ENCODE data around the gene VSTM2B.
"Not testable (repeated sequence)": the region's sequence is repeated elsewhere in the genome, so short reads cannot be mapped to it uniquely, and the experiment has no call there.

The VSTM2B gene

GRCh38 chr19:29542776-29543175 is 17.0 kb downstream of the VSTM2B start:
- no peaks in the 10 kb centered on the region for H3K27me3 ChIP-seq (ENCODE audit: insufficient read depth, poor library complexity, severe bottlenecking)
- H3K4me3 ChIP-seq (ENCODE audit: severe bottlenecking), result no peak overlapping the region
- H3K4me1 ChIP-seq (ENCODE audit: insufficient read depth, poor library complexity, severe bottlenecking), result no peaks in the 10 kb centered on the region
- H3K9me3 ChIP-seq (ENCODE audit: severe bottlenecking), result no peaks in the 10 kb centered on the region
- ATAC-seq (ENCODE audit: low read depth), result no peak
- no peak for DNase-seq (ENCODE audit: low spot score)
- no peaks in the 10 kb centered on the region for H3K36me3 ChIP-seq (ENCODE audit: low read depth)
- TF ChIP-seq, protein P1, sequence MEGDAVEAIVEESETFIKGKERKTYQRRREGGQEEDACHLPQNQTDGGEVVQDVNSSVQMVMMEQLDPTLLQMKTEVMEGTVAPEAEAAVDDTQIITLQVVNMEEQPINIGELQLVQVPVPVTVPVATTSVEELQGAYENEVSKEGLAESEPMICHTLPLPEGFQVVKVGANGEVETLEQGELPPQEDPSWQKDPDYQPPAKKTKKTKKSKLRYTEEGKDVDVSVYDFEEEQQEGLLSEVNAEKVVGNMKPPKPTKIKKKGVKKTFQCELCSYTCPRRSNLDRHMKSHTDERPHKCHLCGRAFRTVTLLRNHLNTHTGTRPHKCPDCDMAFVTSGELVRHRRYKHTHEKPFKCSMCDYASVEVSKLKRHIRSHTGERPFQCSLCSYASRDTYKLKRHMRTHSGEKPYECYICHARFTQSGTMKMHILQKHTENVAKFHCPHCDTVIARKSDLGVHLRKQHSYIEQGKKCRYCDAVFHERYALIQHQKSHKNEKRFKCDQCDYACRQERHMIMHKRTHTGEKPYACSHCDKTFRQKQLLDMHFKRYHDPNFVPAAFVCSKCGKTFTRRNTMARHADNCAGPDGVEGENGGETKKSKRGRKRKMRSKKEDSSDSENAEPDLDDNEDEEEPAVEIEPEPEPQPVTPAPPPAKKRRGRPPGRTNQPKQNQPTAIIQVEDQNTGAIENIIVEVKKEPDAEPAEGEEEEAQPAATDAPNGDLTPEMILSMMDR (IDR thresholded peaks at IDR 0.05; ENCODE audit: poor library complexity, severe bottlenecking), result no peak
- H3K27ac ChIP-seq (ENCODE audit: poor library complexity, severe bottlenecking), result no peak overlapping the region

GRCh38 chr19:29543381-29543780 is 17.6 kb downstream of the VSTM2B start:
- TF ChIP-seq, protein P1 (IDR thresholded peaks at IDR 0.05; ENCODE audit: poor library complexity, severe bottlenecking), result no peak
- Histone ChIP-seq H3K27ac (ENCODE audit: poor library complexity, severe bottlenecking) (no peak overlapping the region), H3K9me3 (ENCODE audit: severe bottlenecking) (no peaks in the 10 kb centered on the region), H3K4me1 (ENCODE audit: insufficient read depth, poor library complexity, severe bottlenecking) (no peaks in the 10 kb centered on the region), H3K4me3 (ENCODE audit: severe bottlenecking) (no peak overlapping the region), H3K27me3 (ENCODE audit: insufficient read depth, poor library complexity, severe bottlenecking) (no peaks in the 10 kb centered on the region), H3K36me3 (ENCODE audit: low read depth) (no peaks in the 10 kb centered on the region)
- ATAC-seq (ENCODE audit: low read depth), result no peak
- DNase-seq (ENCODE audit: low spot score), result no peak

DNA sequence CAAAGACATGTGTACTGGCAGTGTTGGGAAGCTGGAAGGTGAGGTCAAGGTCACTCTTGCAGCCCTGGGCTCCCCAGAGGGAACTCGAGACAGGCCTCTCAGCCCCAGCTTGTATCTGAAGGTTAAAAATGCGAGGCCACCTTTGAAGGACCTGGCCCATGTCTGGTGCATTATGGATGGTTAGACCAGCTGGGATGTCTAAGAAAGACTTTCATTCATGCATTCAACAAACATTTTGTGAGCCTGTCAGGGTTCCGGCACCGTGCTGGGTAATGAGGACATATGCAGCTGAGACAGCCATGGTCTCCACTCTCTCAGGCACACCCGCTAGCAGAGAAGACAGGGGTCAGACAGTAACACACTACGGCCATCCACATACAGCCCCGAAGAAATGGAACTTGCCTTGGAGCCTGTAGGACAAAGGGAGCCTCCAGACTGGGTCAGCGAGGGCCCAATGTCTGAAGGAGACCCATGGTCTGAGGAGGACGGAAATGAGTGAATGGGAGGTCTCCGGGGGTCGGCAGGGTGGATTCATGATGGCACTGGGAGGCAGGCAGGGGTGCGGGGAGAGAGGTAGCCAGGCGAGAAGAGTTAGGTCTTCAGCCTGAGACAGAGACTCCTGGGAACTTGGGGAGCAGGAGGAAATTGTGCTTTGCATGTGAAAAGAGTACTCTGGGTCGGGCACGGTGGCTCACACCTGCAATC is 19.0 kb downstream of the VSTM2B start:
- no peaks in the 10 kb centered on the region for H3K36me3 ChIP-seq (ENCODE audit: low read depth)
- TF ChIP-seq, protein P1 (IDR thresholded peaks at IDR 0.05; ENCODE audit: poor library complexity, severe bottlenecking), result no peak

DNA sequence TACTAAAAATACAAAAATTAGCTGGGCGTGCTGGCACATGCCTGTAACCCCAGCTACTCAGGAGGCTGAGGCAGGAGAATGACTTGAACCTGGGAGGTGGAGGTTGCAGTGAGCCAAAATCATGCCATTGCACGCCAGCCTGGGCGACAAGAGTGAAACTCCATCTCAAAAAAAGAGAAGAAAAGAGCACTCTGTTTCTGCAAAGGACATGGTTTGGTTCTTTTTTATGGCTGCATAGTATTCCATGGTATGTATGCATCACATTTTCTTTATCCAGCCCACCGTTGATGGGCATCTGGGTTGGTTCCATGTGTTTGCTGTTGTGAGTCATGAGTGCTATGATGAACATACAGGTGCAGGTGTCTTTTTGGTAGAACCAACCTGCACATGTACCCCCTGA is 19.7 kb downstream of the VSTM2B start:
- not testable (repeated sequence) for H3K36me3 ChIP-seq (ENCODE audit: low read depth); DNase-seq (ENCODE audit: low spot score); H3K27ac ChIP-seq (ENCODE audit: poor library complexity, severe bottlenecking); H3K4me1 ChIP-seq (ENCODE audit: insufficient read depth, poor library complexity, severe bottlenecking); H3K4me3 ChIP-seq (ENCODE audit: severe bottlenecking); H3K27me3 ChIP-seq (ENCODE audit: insufficient read depth, poor library complexity, severe bottlenecking); ATAC-seq (ENCODE audit: low read depth); H3K9me3 ChIP-seq (ENCODE audit: severe bottlenecking)

More for the DNA sequence above, 19.0 kb downstream of the VSTM2B start:
- no peak overlapping the region for H3K4me3 ChIP-seq (ENCODE audit: severe bottlenecking)
- ATAC-seq (ENCODE audit: low read depth) (no peak), DNase-seq (ENCODE audit: low spot score) (no peak)
- no peaks in the 10 kb centered on the region for H3K27me3 ChIP-seq (ENCODE audit: insufficient read depth, poor library complexity, severe bottlenecking)
- H3K9me3 ChIP-seq (ENCODE audit: severe bottlenecking), result no peaks in the 10 kb centered on the region
- no peaks in the 10 kb centered on the region for H3K4me1 ChIP-seq (ENCODE audit: insufficient read depth, poor library complexity, severe bottlenecking)
- H3K27ac ChIP-seq (ENCODE audit: poor library complexity, severe bottlenecking), result no peak overlapping the region

DNA sequence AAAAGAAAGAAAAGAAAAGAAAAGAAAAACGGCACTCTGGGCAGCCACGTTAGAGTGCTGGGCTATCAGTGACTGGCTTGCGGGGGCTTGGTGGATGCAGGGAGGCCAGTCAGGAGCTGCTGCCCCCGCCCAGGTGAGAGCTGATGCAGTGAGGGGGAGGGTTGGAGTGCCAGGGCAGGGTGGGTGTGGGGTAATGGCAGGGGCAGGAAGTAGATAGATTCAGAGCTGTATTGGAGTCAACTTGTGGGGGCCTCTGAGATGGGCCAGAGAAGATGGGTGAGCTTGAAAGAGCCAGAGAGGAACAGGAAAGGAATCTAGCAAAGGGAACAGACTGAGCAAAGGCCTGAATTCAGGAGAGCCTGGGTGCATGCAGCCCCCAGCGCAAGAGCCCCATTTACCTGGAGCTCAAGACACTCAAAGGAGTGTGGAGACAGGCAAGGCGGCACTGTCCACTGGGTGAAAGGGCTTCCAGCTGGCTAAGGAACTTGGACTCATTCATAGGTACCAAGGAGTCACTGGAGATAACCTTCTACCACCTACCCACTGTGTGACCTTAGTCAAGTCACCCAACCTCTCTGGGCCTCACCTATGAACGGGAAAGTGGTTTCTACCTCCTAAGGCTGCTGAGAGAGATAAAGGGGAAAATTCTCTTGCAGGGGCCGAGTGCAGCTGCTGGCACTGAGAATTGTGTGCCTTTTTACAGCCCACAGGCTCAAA is 20.2 kb downstream of the VSTM2B start:
- TF ChIP-seq, protein P1 (IDR thresholded peaks at IDR 0.05; ENCODE audit: poor library complexity, severe bottlenecking), result no peak
- Histone ChIP-seq H3K27me3 (ENCODE audit: insufficient read depth, poor library complexity, severe bottlenecking) (no peaks in the 10 kb centered on the region), H3K4me3 (ENCODE audit: severe bottlenecking) (no peak overlapping the region), H3K36me3 (ENCODE audit: low read depth) (no peaks in the 10 kb centered on the region), H3K4me1 (ENCODE audit: insufficient read depth, poor library complexity, severe bottlenecking) (no peaks in the 10 kb centered on the region), H3K9me3 (ENCODE audit: severe bottlenecking) (no peaks in the 10 kb centered on the region), H3K27ac (ENCODE audit: poor library complexity, severe bottlenecking) (no peak overlapping the region)
- DNase-seq (ENCODE audit: low spot score) (no peak), ATAC-seq (ENCODE audit: low read depth) (no peak)

Data from RWPE2 (cell line).